Frontal cortex (tissue), 4 donors: ENCODE results near the gene NDUFB8. TPM values are rescaled to one million over a fixed set of nuclear protein-coding genes. Genes with fewer than 3 reads are reported as not detected.

Experiments used
- DNase-seq, 2 donors: peaks; one replicate each; pipeline ENCODE4 v3.0.0; 2012; ENCODE audit warnings: low spot score in 2 of 2
- FAIRE-seq: peaks from 2 replicates; lab custom pipeline; 2012; peaks lifted over from hg19 to GRCh38; lab: Jason Lieb, UNC
- total RNA-seq: library from RNA; depleted of rRNA; stranded (reverse); fragments of >200 nt; gene quantifications from one replicate; pipeline ENCODE4 v1.2.3, GENCODE V29; 2014
- donor health status: control.
- donor health status: control.
- donor health status: control.

Gene NDUFB8
- total RNA-seq, 1 donor from 2014 or later = 132 TPM

DNA sequence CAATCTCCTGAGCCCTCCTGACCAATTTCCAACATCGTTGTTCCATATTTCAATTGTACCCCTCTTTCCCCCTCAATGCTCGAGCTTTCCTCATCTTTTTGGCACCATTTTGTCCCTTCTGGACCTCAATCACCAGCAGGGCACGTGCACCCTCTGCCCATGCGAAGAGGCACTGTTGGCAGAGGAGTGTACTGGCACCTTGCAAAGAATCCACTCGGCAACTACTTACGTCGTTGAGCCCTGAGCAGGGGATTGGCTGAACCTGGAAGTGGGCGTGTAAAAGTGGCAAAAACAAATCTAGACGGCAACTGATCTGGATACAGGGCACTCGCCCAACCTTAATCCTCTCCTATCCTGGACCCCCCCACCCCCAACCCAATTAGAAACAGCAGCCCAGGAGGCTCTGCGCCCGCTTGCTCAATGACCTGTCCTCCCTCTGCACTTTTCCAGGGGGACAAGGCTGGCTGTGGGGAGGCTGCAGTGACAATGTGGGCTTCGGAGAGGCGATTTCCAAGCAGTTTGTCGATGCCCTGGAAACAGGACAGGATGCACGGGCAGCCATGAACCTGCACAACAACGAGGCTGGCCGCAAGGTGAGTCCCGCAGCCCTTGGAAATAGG lies 48.1 kb downstream of the NDUFB8 start:
- DNase-seq (peak; percentile 76 to 86), FAIRE-seq (no peak)

DNA sequence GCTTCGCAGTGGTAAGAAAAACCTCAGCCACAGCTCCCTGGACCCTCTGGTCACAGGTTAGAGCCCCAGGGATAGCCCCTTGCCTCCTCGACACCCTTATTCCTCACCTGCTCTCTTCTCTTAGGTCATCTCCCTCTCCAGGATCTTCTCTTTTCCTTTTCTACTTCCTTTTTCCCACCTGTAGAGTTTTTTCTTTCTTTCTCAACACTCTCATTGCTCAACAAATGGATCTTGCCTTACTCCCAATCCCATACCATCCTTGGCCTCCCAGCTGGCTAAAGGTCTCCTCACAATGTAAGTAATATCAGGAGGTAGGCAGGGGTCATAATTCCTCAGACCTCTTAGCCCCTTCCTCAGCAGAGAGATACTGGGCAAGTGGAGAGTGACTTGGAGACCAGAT lies 49.7 kb downstream of the NDUFB8 start:
- FAIRE-seq (no peak), DNase-seq (no peak)

DNA sequence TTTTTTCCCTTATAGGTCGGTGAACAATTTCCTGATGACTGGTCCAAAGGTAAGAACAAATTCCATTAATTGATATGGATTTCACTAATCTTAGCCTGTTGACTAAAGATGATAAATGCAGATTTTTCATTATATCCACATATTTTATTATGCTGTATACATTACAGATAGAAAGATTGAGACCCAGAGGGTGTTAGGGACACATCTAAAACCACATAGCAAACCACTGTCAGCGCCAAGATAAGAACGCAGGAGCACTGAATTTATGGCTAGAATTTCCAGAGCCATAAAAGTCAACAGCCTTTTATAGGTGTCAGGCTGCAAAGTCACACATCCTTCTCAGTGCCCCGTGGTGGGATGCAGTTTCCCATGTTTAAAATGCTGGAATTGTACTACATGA lies 50.6 kb downstream of the NDUFB8 start:
- DNase-seq = no peak

DNA sequence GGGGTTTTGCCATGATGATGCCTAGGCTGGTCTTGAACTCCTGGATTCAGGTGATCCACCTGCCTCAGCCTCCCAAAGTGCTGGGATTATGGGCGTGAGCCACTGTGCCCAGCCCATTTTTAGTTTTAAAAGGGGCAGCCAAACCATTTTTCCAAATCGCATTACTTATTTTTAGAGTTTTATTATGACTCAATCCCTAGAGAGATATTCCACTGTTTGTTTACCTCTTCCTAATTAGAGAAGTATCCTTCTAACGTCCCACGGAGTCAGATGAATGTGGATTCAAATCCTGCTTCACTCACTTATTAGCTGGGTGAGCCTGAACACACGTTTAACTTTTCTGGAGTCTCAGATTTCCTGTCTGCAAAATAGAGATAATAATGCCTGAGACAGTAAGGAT lies 51.7 kb downstream of the NDUFB8 start:
- DNase-seq = no peak
- no peak for FAIRE-seq

More for the DNA sequence above, 50.6 kb downstream of the NDUFB8 start:
- no peak for FAIRE-seq

Other genes with a start within 250 kb of the NDUFB8 start
- gene BLOC1S2, start 243.2 kb downstream of the NDUFB8 start, total RNA-seq = 52.2 TPM
- gene PKD2L1, start 199.6 kb downstream of the NDUFB8 start, total RNA-seq = not detected
- 135 TPM for gene SCD, start 182.6 kb downstream of the NDUFB8 start, total RNA-seq
- gene WNT8B, start 66.9 kb downstream of the NDUFB8 start, total RNA-seq = not detected
- gene SEC31B, start 10.0 kb downstream of the NDUFB8 start, total RNA-seq = 3.7 TPM
- gene HIF1AN, start 6.1 kb upstream of the NDUFB8 start, total RNA-seq = 11.4 TPM
- gene PAX2, start 215.7 kb upstream of the NDUFB8 start, total RNA-seq = not detected